SU-DHL-6 (cell line): Measurements from ENCODE around the gene SLC47A2.

Experiments used
- CTCF ChIP-seq: fragments of 200-600 bp; sonication (generic); IDR thresholded peaks from one replicate; pipeline ENCODE4 v1.5.1; 2017; ENCODE audit warnings: antibody characterized with exemption, mild to moderate bottlenecking, low read length, moderate library complexity; ENCODE audit not compliant: insufficient read depth, poor library complexity, severe bottlenecking
- EZH2phosphoT487 ChIP-seq: fragments of 200-600 bp; sonication (generic), shearing (Covaris generic); conservative IDR thresholded peaks from 2 replicates; pipeline ENCODE4 v1.6.1; 2018; ENCODE audit warnings: mild to moderate bottlenecking, antibody characterized with exemption, low read length, moderate library complexity, mixed read lengths

DNA sequence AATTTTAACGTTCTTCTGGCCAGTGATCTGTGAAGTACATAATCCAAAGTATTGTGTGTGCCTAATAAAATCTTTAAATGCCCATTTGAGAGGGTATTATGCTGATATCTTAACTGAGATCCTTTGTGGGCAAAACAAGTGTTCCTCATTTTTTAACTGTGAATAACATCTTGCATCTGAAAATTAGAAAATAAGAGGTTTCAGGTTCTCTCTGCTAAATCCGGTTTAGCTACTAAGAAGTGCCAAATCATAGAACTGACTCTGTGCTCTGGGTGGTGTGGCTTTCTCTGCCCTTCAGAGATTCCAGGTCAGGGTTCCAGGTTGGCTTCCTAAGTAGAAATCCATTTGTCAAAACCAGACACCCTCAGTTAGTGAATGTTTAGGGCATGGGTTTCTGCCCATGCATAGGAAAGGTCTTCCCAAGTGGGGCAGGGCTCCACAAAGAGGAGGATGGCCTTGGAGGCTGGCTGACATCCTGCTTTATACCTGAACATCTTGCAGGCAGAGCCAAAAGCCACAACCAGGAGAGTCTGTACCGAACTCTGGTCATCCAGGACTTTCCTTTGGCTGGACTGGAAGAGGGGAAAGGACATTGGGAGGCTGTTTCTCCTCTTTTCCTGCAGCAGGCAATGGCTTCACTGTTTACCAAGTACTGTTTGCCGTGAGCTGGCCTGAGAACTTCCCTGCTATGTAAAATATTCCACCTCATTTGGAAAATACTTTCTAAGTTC is 59.4 kb downstream of the SLC47A2 start:
- no peak for TF ChIP-seq CTCF
- no peak for TF ChIP-seq EZH2phosphoT487
